Pancreas (tissue), 10 donors: ENCODE measurements around the gene WNT3A. TPM values are rescaled to one million over a fixed set of nuclear protein-coding genes. Genes with fewer than 3 reads are reported as not detected.

ENCODE experiments used
- ATAC-seq, 4 donors: fragments of 200-7000 bp; cut with Tn5 transposase; one replicate each; pipeline versions ENCODE4 v1.8.0 to v1.9.1; 2020; ENCODE audit warnings: mild to moderate bottlenecking in 4 of 4, moderate library complexity in 4 of 4
- DNase-seq, 6 donors: peaks; one replicate each; pipeline ENCODE4 v3.0.0-alpha.2; 2020
- FAIRE-seq: peaks from 2 replicates; lab custom pipeline; 2012; peaks lifted over from hg19 to GRCh38; lab: Jason Lieb, UNC
- H3K27ac ChIP-seq, 4 donors: fragments of 200-600 bp; sonication (generic); 1 replicate in 3 of 4; 2 replicates in 1 of 4; pipeline versions ENCODE4 v1.5.0 to v1.8.0; 2020
- H3K27me3 ChIP-seq, 4 donors: fragments of 200-600 bp; one replicate each; pipeline ENCODE4 v1.8.0; 2021
- H3K36me3 ChIP-seq, 3 donors: fragments of 200-600 bp; sonication (generic) in 1 of 3; one replicate each; pipeline versions ENCODE4 v1.5.0 to v1.8.0; 2020 to 2021
- H3K4me1 ChIP-seq, 3 donors: fragments of 200-600 bp; one replicate each; pipeline ENCODE4 v1.8.0; 2021
- H3K4me3 ChIP-seq, 4 donors: fragments of 200-600 bp; sonication (generic) in 2 of 4; one replicate each; pipeline versions ENCODE4 v1.5.0 to v1.8.0; 2020 to 2021
- H3K9me3 ChIP-seq, 4 donors: fragments of 200-600 bp; one replicate each; pipeline ENCODE4 v1.8.0; 2021
- CTCF ChIP-seq, 4 donors: fragments of 200-600 bp; sonication (generic) in 3 of 4; IDR thresholded peaks; one replicate each; pipeline versions ENCODE4 v1.5.0 to v1.8.0; 2021; ENCODE audit warnings: antibody characterized with exemption in 4 of 4
- WGBS, 2 donors: extraction: QIAGEN DNeasy Blood & Tissue Kit; methylation state at CpG; one replicate each; pipeline ENCODE4 v1.1.7; 2013; 5-methylcytosine and 5-hydroxymethylcytosine counted together
- intact Hi-C, 3 donors: fragments of 100-400 bp; cut with DNase I; formaldehyde crosslinking; loops; one replicate each; pipeline versions ENCODE4 v1.11.1 to v1.14.2; 2022
- polyA plus RNA-seq, 2 donors: library from polyadenylated mRNA; stranded (reverse); fragments of 200-250 nt; gene quantifications; one replicate each; pipeline ENCODE4 v1.2.3, GENCODE V29; 2013
- total RNA-seq, 6 donors: library from RNA; stranded (reverse); fragmentation: NEBNext Ultra II Directional in 4 of 6; extraction: Animal tissue kit (Norgen Biotek cat#: 25700) in 4 of 6; gene quantifications; one replicate each; pipeline versions ENCODE4 v1.2.1 to v1.2.4, GENCODE V29; 2021 to 2023
- donor health status: healthy with polysubstance abuse.
- donor health status: DM: no; HTN: no; CAD: no; lungs with moderate emphysema.
- donor health status: DM: no; HTN: no; CAD: no.
- donor health status: control.
- donor health status: control.
- donor health status: Bipolar disorder and iron deficiency.
- donor health status: DM: yes; HTN: yes; CAD: no.
- donor health status: DM: no; HTN: no; CAD: no.
- donor health status: DM: no; HTN: no; CAD: no.
- donor health status: DM: yes; HTN: yes; CAD: no.

The WNT3A gene
- total and polyA plus RNA-seq, 8 donors, result 0.08 TPM; not detected in 7

DNA sequence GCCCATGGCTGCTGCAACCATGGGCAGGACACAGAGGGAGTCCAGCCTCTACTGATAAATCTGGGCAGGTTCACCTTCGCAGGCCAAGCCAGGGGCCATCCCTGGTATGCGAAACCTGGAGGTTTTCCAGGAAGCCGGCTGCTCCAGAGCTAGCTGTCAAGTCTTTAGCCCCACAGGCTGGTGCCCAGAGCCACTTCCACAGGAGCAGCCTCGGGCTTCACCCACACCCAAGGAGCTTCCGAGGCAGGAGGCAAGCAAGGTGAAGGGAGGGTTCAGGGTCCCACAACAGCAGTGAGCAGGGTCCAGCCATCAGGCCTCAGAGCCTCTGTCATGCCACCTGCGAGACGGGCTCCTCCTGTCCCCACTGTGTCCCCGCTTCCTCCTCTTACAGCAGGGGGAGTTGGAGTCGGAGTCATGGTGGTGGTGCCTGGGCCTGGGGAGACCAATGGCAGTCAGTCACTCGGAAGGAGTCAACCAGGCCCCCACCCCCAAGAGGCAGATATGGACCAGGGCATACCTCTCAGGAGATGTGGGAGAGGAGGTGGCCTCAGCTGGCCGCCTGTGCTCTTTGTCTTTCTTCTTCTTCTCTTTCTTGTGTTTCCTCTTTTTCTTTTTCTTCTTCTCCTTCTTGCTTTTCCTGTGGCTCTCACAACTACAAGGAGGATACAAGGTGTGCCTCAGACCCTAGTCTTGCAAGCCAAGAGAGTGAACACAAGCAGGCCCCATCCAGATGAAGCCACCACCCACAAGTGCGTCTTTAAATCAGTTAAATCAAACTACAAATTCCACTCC is 94.2 kb downstream of the WNT3A start:
- Histone ChIP-seq H3K9me3 (no peaks in the 10 kb centered on the region), H3K27ac (no peak overlapping the region), H3K27me3 (no peaks in the 10 kb centered on the region), H3K4me3 (peak overlapping the region in 2 of 4 donors; percentile 56 to 73), H3K4me1 (peaks cover 0 to 9% (median 0%) of the 10 kb centered on the region in 3 donors), H3K36me3 (peaks cover 0 to 33% (median 9%) of the 10 kb centered on the region in 3 donors)
- DNase-seq (peak in 2 of 6 donors; percentile 49 to 65), ATAC-seq (no peak), FAIRE-seq (no peak)
- no peak for TF ChIP-seq CTCF (IDR thresholded peaks at IDR 0.05)
- 55 to 58% methylated on average over 12 of the region's 12 CpGs for WGBS, 2 donors
- intact Hi-C loops, result no loop called here

GRCh38 chr1:228101614-228101993 is 94.8 kb downstream of the WNT3A start:
- FAIRE-seq, result no peak
- WGBS, 2 donors, result 21 to 24% methylated on average over 15 of the region's 15 CpGs
- no peaks in the 10 kb centered on the region for H3K9me3 ChIP-seq
- peak overlapping the region in 2 of 4 donors; percentile 81 to 92 for H3K27ac ChIP-seq
- no peaks in the 10 kb centered on the region for H3K27me3 ChIP-seq
- peaks cover 0 to 9% (median 0%) of the 10 kb centered on the region in 3 donors for H3K4me1 ChIP-seq
- TF ChIP-seq CTCF (IDR thresholded peaks at IDR 0.05), result no peak
- peaks cover 0 to 33% (median 9%) of the 10 kb centered on the region in 3 donors for H3K36me3 ChIP-seq
- intact Hi-C loops, result no loop called here
- peak overlapping the region; percentile 56 to 77 (median 70) for H3K4me3 ChIP-seq
- ATAC-seq, result no peak
- DNase-seq, result peak in 3 of 6 donors; percentile 50 to 63 (median 52)

GRCh38 chr1:228101994-228102790 is 95.4 kb downstream of the WNT3A start:
- H3K27ac ChIP-seq, result peak overlapping the region; percentile 81 to 94 (median 90)
- no peaks in the 10 kb centered on the region for H3K27me3 ChIP-seq
- FAIRE-seq (no peak), ATAC-seq (peak; percentile 18 to 35 (median 32)), DNase-seq (peak in 4 of 6 donors; percentile 61 to 89 (median 74))
- peaks cover 0 to 29% (median 3%) of the 10 kb centered on the region in 3 donors for H3K36me3 ChIP-seq
- intact Hi-C loops, result no loop called here
- peak overlapping the region; percentile 56 to 77 (median 70) for H3K4me3 ChIP-seq
- 3 to 4% methylated on average over 40 to 73 of the region's 73 CpGs for WGBS, 2 donors
- peaks cover 0 to 9% (median 0%) of the 10 kb centered on the region in 3 donors for H3K4me1 ChIP-seq
- H3K9me3 ChIP-seq, result no peaks in the 10 kb centered on the region
- TF ChIP-seq CTCF (IDR thresholded peaks at IDR 0.05), result no peak

- TF ChIP-seq CTCF (IDR thresholded peaks at IDR 0.05), result no peak
- DNase-seq (peak; percentile 89 to 98 (median 94)), FAIRE-seq (no peak), ATAC-seq (peak; percentile 85 to 93 (median 86))
- Histone ChIP-seq H3K27me3 (no peaks in the 10 kb centered on the region), H3K9me3 (no peaks in the 10 kb centered on the region), H3K27ac (peak within 1 kb of the TSS; percentile 81 to 94 (median 90)), H3K4me1 (peaks cover 0 to 12% (median 0%) of the 10 kb centered on the region in 3 donors), H3K4me3 (peak within 1 kb of the TSS; percentile 56 to 77 (median 70)), H3K36me3 (peaks cover 0 to 21% (median 0%) of the 10 kb centered on the region in 3 donors)
- intact Hi-C loops, result no loop called here
- 0% methylated on average over 68 to 104 of the region's 104 CpGs for WGBS, 2 donors
Observed at GRCh38 chr1:228102791-228103620, 96.2 kb downstream of the WNT3A start, which contains the start of gene C1orf35. C1orf35 (minus strand) TSS chr1:228103325; CDS start chr1:228103227, 98 bp downstream.
